Fibroblast of skin of left biceps (primary cell): Measurements from ENCODE around the gene ITGA7.
A peak's percentile ranks its signal among the peaks of the same experiment; 100 is the strongest.

ENCODE experiments used
- DNase-seq, 2 experiments: peaks; one replicate each; pipeline ENCODE4 v3.0.0-alpha.2; 2013; ENCODE audit warnings: low read depth in 2 of 2

Gene ITGA7

DNA sequence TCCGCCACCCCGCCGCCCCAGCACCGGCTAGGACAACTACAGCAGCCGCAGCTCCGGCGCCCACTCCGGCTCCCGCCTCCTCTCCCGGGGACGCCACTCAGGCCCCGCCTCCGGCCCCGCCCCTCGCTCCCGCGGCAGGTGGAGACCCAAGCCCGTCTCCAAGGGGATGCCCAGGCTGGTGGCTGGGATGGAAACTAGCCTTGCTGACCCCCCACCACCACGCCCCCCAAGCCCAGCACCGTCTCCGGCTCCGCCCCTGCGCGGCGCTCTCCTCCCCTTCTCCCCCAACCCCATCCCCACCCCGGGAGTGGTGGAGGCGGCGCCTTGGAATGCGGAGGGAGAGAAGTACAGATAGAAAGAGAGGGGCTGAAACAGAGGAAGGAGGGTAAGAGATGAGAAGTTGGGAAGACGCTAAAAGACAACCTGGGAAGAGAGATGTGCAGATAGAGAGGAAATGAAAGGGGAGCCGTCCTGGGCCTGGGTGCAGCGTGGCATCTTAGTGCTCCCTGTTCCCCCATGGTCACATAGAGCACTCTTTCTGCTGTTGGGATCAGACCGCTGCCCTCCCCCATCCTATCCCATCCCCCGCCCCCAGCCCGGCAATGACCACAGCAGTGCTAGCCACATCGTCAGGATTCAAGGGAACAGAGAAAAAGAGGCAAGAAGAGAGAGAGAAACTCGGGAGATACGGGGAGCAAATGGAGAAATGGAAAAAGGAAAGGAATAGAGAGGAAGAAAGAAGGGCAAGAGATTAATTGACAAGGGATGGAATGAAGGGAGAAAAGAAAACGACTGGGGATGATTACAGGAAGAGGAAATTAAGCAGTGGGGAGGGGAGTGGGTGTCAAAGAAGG is at the start of gene ITGA7:
ITGA7 (minus strand) TSS at position 64 of the 854 bp plus-strand sequence. CDS start 222 bp downstream, outside the sequence.
- DNase-seq = no peak

DNA sequence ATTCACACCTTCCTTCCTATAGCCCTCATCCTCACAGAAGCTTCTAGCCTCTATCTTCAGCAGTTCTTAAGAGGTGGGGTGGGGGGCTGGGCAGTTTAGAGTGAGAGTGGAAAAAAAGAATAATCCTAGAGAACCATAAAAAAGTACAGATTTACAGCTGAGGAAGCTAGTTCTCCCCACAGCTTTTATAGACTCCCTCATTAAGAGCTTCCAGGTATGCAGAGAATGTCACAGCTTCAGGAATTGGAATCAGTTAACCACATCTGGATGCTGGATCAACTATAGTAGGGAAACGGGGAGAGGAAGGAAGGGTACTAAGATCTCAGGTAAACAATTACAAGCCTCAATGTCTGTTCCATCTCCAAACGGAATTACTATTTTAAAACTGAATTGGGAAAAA is 47.5 kb upstream of the ITGA7 start:
- DNase-seq = no peak

GRCh38 chr12:55748230-55748993 is 40.7 kb upstream of the ITGA7 start:
- DNase-seq = no peak

DNA sequence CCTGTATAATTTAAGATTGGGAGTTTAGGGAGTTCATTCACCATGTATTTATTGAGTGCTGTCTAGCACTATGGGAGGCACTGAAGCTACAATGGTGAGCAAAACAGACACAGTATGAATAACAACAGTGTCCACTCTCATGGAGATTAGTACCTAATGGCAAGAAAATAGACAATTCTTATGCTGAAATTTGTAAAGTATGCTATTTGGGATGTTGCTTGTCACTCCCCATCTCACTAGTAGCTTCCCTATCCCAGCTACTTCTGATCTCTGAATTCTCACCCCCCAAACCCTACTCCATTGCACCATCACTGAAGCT is 39.2 kb upstream of the ITGA7 start:
- DNase-seq = no peak

GRCh38 chr12:55746174-55746912 is 38.6 kb upstream of the ITGA7 start:
- no peak for DNase-seq

- DNase-seq = peak in 1 of 2 experiments; percentile 33
Measured at GRCh38 chr12:55745361-55746173, 37.9 kb upstream of the ITGA7 start.

DNA sequence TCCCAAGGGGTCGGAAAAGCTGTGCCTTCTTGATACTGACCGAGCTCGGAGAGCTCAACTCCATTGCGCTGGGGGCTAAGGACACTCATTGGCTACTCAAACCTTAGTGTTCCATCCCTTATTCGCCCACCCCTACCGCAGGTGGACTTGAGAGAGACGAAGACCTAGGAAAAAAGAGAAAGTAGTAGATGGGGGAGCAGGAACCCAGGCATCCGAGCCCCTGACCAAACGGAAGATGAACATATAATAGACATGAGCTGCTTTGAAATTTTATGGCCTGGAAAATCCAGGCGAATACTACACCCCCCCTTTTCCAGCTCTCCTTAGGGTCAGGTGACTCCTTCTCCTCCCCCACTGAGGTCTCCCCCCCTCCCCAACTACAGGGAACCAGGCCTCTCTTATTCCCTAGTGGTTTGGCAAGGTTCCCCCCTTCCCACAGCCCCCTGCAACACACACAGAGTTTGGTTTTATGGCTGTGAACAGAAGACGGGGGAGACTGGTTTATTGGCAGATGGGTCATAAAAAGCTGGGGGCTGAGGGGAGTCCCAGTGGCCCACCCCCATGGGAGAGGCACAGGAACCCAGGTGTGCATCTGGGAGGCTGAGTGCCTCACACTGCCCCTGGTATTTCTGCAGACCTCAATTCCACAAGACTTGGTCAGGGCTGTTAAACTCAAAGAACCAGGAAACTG is 36.8 kb upstream of the ITGA7 start:
- DNase-seq = no peak

- no peak for DNase-seq
Measured at GRCh38 chr12:55743406-55744339, 36.0 kb upstream of the ITGA7 start.

DNA sequence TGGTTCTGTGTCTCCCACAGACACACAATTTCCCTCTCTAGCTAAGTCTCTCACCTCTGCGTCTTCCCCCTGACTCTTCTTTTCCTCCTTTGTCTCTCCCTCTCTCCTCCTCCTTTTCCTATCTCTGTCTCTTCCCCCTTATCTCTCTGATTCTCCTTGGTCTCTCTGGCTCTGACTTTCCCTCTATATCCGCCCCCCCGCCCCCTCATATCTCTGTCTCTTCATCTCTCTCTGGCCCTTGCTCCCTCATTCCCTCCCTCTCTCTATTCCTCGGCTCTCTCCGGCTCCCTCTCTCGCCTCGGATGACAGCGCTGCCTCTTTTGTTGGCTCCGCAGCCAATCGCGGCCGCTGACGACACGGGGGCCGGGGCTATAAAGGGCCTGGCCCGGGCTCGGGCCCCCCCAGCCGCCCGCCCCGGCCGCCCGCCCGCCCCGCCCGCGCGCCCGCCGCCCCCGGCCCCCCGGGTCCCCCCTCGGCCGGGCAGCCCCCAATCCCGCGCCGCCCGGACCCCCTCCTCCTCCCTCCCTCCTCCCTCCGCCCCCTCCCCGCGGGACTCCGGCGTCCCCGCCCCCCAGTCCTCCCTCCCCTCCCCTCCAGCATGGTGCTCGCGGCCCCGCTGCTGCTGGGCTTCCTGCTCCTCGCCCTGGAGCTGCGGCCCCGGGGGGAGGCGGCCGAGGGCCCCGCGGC is 35.2 kb upstream of the ITGA7 start, which contains the start of gene GDF11:
GDF11 (plus strand) TSS at position 404 of the 687 bp plus-strand sequence; CDS start at position 599, 195 bp downstream.
- no peak for DNase-seq

- no peak for DNase-seq
Measured at GRCh38 chr12:55741931-55742680, 34.4 kb upstream of the ITGA7 start.

DNA sequence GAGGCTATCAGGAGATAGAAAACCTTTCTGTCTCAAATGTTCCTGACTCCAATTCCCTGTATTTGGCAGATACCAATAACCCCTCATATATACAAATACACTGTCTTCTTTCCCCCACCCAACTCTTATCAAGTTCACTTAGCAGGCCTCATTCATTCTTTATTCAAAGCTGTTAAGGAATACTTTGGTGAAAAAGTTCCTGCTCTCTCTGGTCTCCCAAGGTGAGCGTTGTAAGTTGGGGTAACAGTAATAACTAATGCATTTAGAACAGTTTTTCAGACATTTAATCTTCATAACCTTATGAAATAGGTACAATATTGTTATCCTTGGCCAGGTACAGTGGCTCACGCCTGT is 31.3 kb upstream of the ITGA7 start:
- DNase-seq = no peak

- DNase-seq = peak in 1 of 2 experiments; percentile 68
Measured at GRCh38 chr12:55738123-55739024, 30.7 kb upstream of the ITGA7 start.

DNA sequence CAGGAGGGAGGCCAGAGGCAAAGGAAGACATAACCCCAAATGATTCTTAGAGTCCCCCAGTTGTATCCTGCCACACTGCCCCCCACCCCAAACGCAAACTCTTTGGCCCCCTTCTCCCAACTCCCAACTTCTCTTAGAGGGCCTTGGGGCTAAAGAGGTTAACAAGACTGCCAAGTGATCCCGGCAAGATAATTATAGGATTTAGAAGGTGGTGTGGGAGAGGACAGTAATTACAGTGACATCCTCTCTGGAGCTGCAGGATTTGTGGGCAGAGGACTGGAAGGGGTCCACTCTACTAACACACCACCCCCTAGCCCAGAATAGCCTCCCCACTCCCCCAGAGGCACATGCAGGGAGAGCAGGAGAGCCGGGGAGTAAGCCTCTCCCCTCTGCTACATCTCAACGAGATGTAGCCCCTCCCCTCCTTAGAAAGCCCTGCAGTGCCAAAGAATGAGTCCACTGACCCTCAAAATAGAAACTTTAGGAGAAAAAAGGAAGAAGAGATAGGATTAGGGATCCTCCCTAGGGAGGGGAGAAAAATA is 29.9 kb upstream of the ITGA7 start:
- no peak for DNase-seq

DNA sequence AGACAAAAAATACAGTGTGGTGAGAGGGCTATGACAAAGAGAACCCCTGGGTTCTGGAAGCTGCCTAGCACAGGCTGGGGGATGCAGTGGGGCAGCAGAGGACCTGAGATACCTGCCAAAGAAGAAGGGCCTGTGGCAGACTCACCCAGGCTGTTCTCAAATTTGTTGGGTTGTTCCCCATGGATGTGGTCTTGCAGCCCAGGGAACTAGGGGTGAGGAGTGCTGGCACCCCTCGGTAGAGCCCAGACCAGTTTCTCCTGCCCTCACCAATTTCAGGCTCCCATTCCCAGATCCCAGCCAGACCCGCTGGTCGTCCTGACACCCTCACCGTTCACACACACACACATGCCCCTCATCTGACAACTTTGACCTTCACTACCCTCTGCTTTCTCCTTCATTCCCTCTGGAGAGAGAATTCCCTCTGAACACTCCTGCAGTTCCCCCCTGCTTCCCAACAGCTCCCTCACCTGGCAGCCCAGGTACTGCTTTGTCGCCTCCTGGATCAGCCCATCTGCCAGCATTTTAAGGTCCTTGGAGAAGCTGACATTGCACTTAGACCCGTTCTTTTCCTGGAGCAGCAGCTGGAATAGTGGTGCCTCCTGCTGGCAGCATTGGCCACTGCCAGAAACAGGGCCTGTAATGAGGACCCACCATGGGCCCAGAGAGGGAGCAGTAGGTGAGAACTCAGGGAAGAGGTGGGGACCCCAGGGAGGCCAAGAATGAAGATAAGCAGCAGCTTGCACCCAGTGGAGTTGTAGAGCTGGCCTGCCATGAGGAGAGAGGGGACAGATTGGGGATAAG is 29.3 kb upstream of the ITGA7 start:
- no peak for DNase-seq

DNA sequence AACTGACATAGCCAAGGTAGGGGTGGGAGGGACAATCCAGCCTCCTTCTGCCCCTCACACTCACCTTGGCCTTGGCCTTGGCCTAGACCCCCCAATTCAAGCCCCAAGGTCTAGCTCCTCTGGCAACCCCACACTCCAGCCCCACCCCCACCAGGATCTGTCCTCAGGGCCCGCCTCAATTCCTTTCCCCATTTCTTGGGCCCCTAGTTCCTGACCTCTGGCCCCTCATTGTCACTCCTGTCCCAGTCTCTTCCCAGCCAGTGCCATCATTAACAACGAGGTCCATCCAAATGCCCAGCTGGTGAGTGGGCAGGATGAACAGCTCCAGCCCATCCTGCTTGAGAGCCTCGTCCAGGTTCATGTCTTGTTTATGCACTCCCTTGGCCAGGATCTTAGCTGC is 28.4 kb upstream of the ITGA7 start:
- DNase-seq = no peak

GRCh38 chr12:55734595-55734994 is 26.9 kb upstream of the ITGA7 start:
- DNase-seq = no peak
